ENCODE results near the gene ATG7. TPM values are rescaled to one million over a fixed set of nuclear protein-coding genes. Genes with fewer than 3 reads are reported as not detected.

ATG7 gene
- total RNA-seq, 1 donor from 2014 or later = 55.0 TPM

DNA sequence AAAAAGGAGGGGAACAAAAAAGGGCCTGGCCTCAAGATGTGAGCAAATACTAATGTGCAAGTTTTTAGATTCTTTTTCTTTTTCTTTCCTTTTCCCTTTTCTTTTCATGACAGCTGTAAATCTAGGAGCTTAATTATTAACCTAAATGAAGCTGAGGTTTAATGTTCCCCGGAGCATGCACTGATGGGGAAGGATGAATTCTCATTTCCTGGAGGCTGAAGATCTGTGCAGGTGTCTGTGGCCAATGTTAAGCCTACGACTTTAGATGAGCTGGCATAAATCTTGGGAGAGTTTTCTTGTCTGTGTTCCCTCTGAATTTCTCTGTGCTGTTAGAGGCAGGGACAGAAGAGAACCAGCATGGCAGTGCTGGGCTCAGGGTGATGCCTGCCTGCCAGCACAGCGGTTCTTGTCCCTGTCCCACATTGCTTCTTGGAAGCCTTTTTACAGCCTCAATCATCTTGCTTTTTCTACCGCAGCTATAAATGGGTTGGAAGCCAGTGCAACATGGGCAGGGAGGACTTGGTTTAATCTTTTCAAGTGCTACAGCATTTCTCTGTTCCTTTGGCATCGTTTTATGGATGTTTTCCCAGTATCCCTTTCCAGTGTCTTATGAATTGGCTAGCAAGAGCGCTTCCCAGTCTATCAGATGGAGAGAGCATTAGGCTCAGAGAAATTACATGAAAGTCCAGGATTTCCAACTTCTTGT lies 119.1 kb downstream of the ATG7 start:
- Histone ChIP-seq H3K36me3 (no peaks in the 10 kb centered on the region), H3K27ac (peak overlapping the region; percentile 23), H3K4me3 (no peak overlapping the region), H3K4me1 (peaks cover 26% of the 10 kb centered on the region), H3K27me3 (no peaks in the 10 kb centered on the region), H3K9me3 (no peaks in the 10 kb centered on the region)
- intact Hi-C loops (cut with DNase I) = loop anchor here (10.0 kb wide), 1 partner anchor 53 kb away; no protein-coding TSS in a partner anchor
- no peak for DNase-seq (ENCODE audit: extremely low spot score in 2 of 2)
- TF ChIP-seq CTCF (IDR thresholded peaks at IDR 0.05) (no peak), POLR2AphosphoS5 (IDR thresholded peaks at IDR 0.05; ENCODE audit: insufficient read depth in 1 of 2, low read depth in 1 of 2) (no peak), POLR2A (IDR thresholded peaks at IDR 0.05) (no peak)

DNA sequence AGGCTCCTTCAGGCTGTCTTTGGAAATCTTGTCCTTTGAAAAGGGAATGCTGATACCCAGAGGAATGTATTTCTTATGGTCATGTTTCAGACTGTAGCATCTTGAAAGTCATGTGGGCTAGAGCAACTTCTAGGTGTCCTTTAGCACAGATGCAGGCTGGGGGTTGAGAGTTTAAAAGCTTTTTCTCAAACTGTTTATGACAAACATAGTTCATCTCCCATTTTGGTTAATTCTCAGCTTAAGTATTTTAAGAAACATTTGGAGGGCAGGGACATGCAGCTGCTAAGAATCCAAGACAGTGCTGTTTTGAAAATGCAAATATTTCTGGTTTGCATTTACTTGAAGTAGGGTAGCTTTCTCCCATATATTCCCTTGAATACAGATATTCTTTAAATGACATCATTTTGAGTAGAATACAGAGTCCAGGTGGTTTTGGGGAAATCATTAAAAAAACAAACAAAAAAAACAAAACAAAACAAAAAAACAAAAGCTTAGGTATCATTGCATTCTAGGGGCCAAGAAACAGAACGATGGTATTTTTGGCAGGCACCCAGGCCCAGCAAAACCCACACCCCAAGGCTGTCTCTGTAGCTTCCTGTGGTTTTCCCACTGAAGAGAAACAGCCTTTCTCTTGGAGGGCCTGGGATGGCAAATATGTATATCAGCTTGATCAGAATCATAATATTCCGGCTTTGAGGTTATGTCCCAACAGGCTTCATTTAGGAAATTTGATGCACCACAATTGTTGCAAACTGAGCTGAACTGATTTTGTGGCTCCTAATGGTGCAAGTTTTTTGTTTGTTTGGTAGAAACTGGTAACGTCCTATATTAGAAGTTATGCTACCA lies 120.0 kb downstream of the ATG7 start:
- TF ChIP-seq POLR2A (IDR thresholded peaks at IDR 0.05) = no peak
- TF ChIP-seq POLR2AphosphoS5 (IDR thresholded peaks at IDR 0.05; ENCODE audit: insufficient read depth in 1 of 2, low read depth in 1 of 2) = no peak
- TF ChIP-seq CTCF (IDR thresholded peaks at IDR 0.05) = no peak
- Histone ChIP-seq H3K4me3 (no peak overlapping the region), H3K9me3 (no peaks in the 10 kb centered on the region), H3K27ac (peak overlapping the region; percentile 23), H3K4me1 (peaks cover 18% of the 10 kb centered on the region), H3K36me3 (no peaks in the 10 kb centered on the region), H3K27me3 (no peaks in the 10 kb centered on the region)
- intact Hi-C loops (cut with DNase I) = loop anchor here (10.0 kb wide), 1 partner anchor 53 kb away; no protein-coding TSS in a partner anchor
- no peak for DNase-seq (ENCODE audit: extremely low spot score in 2 of 2)

DNA sequence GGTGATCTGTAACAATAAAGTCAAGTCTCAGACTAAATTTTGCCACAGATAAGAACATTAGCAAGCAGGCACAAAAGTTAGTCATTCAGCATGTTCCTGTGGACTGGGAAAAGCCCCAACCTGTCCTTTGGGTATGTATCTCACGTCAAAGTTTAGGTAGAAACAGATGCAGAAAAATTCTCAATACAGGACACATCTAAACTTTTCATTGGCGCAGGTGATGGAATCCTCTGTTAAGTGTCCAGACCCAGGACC lies 120.6 kb downstream of the ATG7 start:
- intact Hi-C loops (cut with DNase I) = loop anchor here (10.0 kb wide), 1 partner anchor 52 kb away; no protein-coding TSS in a partner anchor
- DNase-seq (ENCODE audit: extremely low spot score in 2 of 2) = no peak
- Histone ChIP-seq H3K36me3 (no peaks in the 10 kb centered on the region), H3K4me1 (peaks cover 18% of the 10 kb centered on the region), H3K4me3 (no peak overlapping the region), H3K27ac (no peak overlapping the region), H3K27me3 (no peaks in the 10 kb centered on the region), H3K9me3 (no peaks in the 10 kb centered on the region)
- no peak for TF ChIP-seq CTCF (IDR thresholded peaks at IDR 0.05)
- no peak for TF ChIP-seq POLR2AphosphoS5 (IDR thresholded peaks at IDR 0.05; ENCODE audit: insufficient read depth in 1 of 2, low read depth in 1 of 2)
- TF ChIP-seq POLR2A (IDR thresholded peaks at IDR 0.05) = no peak

GRCh38 chr3:11393401-11393800 lies 121.2 kb downstream of the ATG7 start:
- Histone ChIP-seq H3K4me1 (peaks cover 18% of the 10 kb centered on the region), H3K4me3 (no peak overlapping the region), H3K9me3 (no peaks in the 10 kb centered on the region), H3K27ac (no peak overlapping the region), H3K36me3 (no peaks in the 10 kb centered on the region), H3K27me3 (no peaks in the 10 kb centered on the region)
- DNase-seq (ENCODE audit: extremely low spot score in 2 of 2) = no peak
- intact Hi-C loops (cut with DNase I) = loop anchor here (10.0 kb wide), 1 partner anchor 51 kb away; no protein-coding TSS in a partner anchor
- no peak for TF ChIP-seq POLR2A (IDR thresholded peaks at IDR 0.05)
- no peak for TF ChIP-seq CTCF (IDR thresholded peaks at IDR 0.05)
- TF ChIP-seq POLR2AphosphoS5 (IDR thresholded peaks at IDR 0.05; ENCODE audit: insufficient read depth in 1 of 2, low read depth in 1 of 2) = no peak

All from vagina (tissue), 2 donors.